Mammary epithelial cell (primary cell): Measurements from ENCODE around the gene HOXB4.

Experiments
- EZH2 ChIP-seq: IDR thresholded peaks from 2 replicates; pipeline ENCODE4 v1.6.1; 2012; ENCODE audit warnings: low read length, inconsistent platforms, borderline replicate concordance
- TF ChIP-seq, protein P1 (sequence below), 2 donors: IDR thresholded peaks in 1 of 2; conservative IDR thresholded peaks in 1 of 2; 2 replicates each; pipeline ENCODE4 v1.5.1; 2011 to 2012; ENCODE audit warnings: inconsistent platforms in 2 of 2, low read length in 2 of 2, mild to moderate bottlenecking in 2 of 2, control low read depth in 1 of 2, low read depth in 1 of 2; ENCODE audit not compliant: insufficient read depth in 1 of 2; ENCODE audit errors: extremely low read depth in 1 of 2

- TF ChIP-seq, protein P1, sequence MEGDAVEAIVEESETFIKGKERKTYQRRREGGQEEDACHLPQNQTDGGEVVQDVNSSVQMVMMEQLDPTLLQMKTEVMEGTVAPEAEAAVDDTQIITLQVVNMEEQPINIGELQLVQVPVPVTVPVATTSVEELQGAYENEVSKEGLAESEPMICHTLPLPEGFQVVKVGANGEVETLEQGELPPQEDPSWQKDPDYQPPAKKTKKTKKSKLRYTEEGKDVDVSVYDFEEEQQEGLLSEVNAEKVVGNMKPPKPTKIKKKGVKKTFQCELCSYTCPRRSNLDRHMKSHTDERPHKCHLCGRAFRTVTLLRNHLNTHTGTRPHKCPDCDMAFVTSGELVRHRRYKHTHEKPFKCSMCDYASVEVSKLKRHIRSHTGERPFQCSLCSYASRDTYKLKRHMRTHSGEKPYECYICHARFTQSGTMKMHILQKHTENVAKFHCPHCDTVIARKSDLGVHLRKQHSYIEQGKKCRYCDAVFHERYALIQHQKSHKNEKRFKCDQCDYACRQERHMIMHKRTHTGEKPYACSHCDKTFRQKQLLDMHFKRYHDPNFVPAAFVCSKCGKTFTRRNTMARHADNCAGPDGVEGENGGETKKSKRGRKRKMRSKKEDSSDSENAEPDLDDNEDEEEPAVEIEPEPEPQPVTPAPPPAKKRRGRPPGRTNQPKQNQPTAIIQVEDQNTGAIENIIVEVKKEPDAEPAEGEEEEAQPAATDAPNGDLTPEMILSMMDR (conservative IDR thresholded peaks at IDR 0.05 in 1 of 2, IDR thresholded peaks at IDR 0.05 in 1 of 2; ENCODE audit: extremely low read depth in 1 of 2, insufficient read depth in 1 of 2, low read depth in 1 of 2, low read length in 2 of 2), result no peak
- TF ChIP-seq EZH2, result no peak
Measured at GRCh38 chr17:48565022-48565554, 13.1 kb downstream of the HOXB4 start.
